ENCODE measurements around the gene ALK.

The ALK gene

GRCh38 chr2:29431485-29431884 lies 489.9 kb downstream of the ALK start:
- TF ChIP-seq KLF8 (tag by site-specific recombination; IDR thresholded peaks at IDR 0.05) = no peak
- TF ChIP-seq ZNF366 (tag by site-specific recombination; conservative IDR thresholded peaks at IDR 0.05) = no peak
- TF ChIP-seq ZNF280D (tag by site-specific recombination; IDR thresholded peaks at IDR 0.05) = no peak
- TF ChIP-seq ZNF169 (tag by site-specific recombination; IDR thresholded peaks at IDR 0.05) = no peak
- TF ChIP-seq ZNF146 (tag by site-specific recombination; IDR thresholded peaks at IDR 0.05) = no peak
- TF ChIP-seq ZNF292 (tag by site-specific recombination; IDR thresholded peaks at IDR 0.05; ENCODE audit: borderline replicate concordance, low read depth) = no peak
- TF ChIP-seq SCRT2 (tag by site-specific recombination; IDR thresholded peaks at IDR 0.05) = no peak
- CTCF ChIA-PET = interaction anchor here (1.2 kb wide), 1 partner anchor 16 kb away, joined by 3 read pairs; no protein-coding TSS in a partner anchor
- POLR2A ChIA-PET = no interaction called here
- Histone ChIP-seq H3K27ac (ENCODE audit: extremely low read depth, low read depth, low read length) (no peak overlapping the region), H3K4me1 (ENCODE audit: control insufficient read depth, insufficient read depth, low read length) (no peaks in the 10 kb centered on the region), H3K4me3 (ENCODE audit: low read depth, low read length) (no peak overlapping the region), H3K36me3 (ENCODE audit: control insufficient read depth in 2 of 2, insufficient read depth in 1 of 2, low read length in 2 of 2) (no peaks in the 10 kb centered on the region), H3K9me3 (ENCODE audit: control insufficient read depth, insufficient read depth, low read depth, low read length) (no peaks in the 10 kb centered on the region)

- POLR2A ChIA-PET = no interaction called here
These were observed 490.8 kb downstream of the ALK start for GRCh38 chr2:29430382-29431112.

GRCh38 chr2:29426354-29426753 lies 495.0 kb downstream of the ALK start:
- Histone ChIP-seq H3K4me3 (ENCODE audit: low read depth, low read length) (no peak overlapping the region), H3K9me3 (ENCODE audit: control insufficient read depth, insufficient read depth, low read depth, low read length) (no peaks in the 10 kb centered on the region), H3K4me1 (ENCODE audit: control insufficient read depth, insufficient read depth, low read length) (no peaks in the 10 kb centered on the region), H3K27ac (ENCODE audit: extremely low read depth, low read depth, low read length) (no peak overlapping the region), H3K36me3 (ENCODE audit: control insufficient read depth in 2 of 2, insufficient read depth in 1 of 2, low read length in 2 of 2) (no peaks in the 10 kb centered on the region)
- CTCF ChIA-PET = interaction anchor here (1.4 kb wide), 1 partner anchor 117 kb away, joined by 5 read pairs; no protein-coding TSS in a partner anchor
- POLR2A ChIA-PET = no interaction called here
- no peak for TF ChIP-seq ZFP3 (tag by site-specific recombination; IDR thresholded peaks at IDR 0.05; ENCODE audit: low read depth)
- no peak for TF ChIP-seq ATF2 (tag by site-specific recombination; IDR thresholded peaks at IDR 0.05; ENCODE audit: low read depth)
- TF ChIP-seq ZNF274 (IDR thresholded peaks at IDR 0.05; ENCODE audit: low read length) = no peak
- no peak for TF ChIP-seq ZNF274 (tag by site-specific recombination; IDR thresholded peaks at IDR 0.05; ENCODE audit: borderline replicate concordance)
- no peak for TF ChIP-seq ZBTB48 (tag by site-specific recombination; IDR thresholded peaks at IDR 0.05)
- no peak for TF ChIP-seq ZNF610 (tag by site-specific recombination; IDR thresholded peaks at IDR 0.05; ENCODE audit: borderline replicate concordance)

More at GRCh38 chr2:29430382-29431112, 490.8 kb downstream of the ALK start:
- Histone ChIP-seq H3K4me1 (ENCODE audit: control insufficient read depth, insufficient read depth, low read length) (no peaks in the 10 kb centered on the region), H3K4me3 (ENCODE audit: low read depth, low read length) (no peak overlapping the region), H3K9me3 (ENCODE audit: control insufficient read depth, insufficient read depth, low read depth, low read length) (no peaks in the 10 kb centered on the region), H3K36me3 (ENCODE audit: control insufficient read depth in 2 of 2, insufficient read depth in 1 of 2, low read length in 2 of 2) (no peaks in the 10 kb centered on the region), H3K27ac (ENCODE audit: extremely low read depth, low read depth, low read length) (no peak overlapping the region)
- CTCF ChIA-PET = interaction anchor here (1.2 kb wide), 1 partner anchor 17 kb away, joined by 3 read pairs; no protein-coding TSS in a partner anchor
- TF ChIP-seq ZNF621 (tag by site-specific recombination; IDR thresholded peaks at IDR 0.05) (no peak), FEZF1 (tag by site-specific recombination; IDR thresholded peaks at IDR 0.05) (no peak), ZNF354C (tag by site-specific recombination; IDR thresholded peaks at IDR 0.05; ENCODE audit: borderline replicate concordance, low read depth) (no peak), TRIM28 (IDR thresholded peaks at IDR 0.05; ENCODE audit: borderline replicate concordance, low read length) (no peak), ZFHX2 (tag by site-specific recombination; conservative IDR thresholded peaks at IDR 0.05) (no peak), ZBTB20 (tag by site-specific recombination; IDR thresholded peaks at IDR 0.05) (no peak), MEIS1 (CRISPR knock-in tag; IDR thresholded peaks at IDR 0.05; ENCODE audit: borderline replicate concordance) (no peak), HOXD13 (CRISPR knock-in tag; IDR thresholded peaks at IDR 0.05; ENCODE audit: borderline replicate concordance) (no peak), WT1 (tag by site-specific recombination; IDR thresholded peaks at IDR 0.05) (no peak), ZNF335 (tag by site-specific recombination; conservative IDR thresholded peaks at IDR 0.05) (no peak), ELK4 (IDR thresholded peaks at IDR 0.05; ENCODE audit: borderline replicate concordance, low read depth, low read length) (no peak)

Measured in HEK293 (cell line).